ENCODE results near the gene ZNF425.

GRCh38 chr7:149077594-149077993 is 48.5 kb downstream of the ZNF425 start:
- TF ChIP-seq CTCF (conservative IDR thresholded peaks at IDR 0.05): no peak
- no peak for TF ChIP-seq ZFX (IDR thresholded peaks at IDR 0.05)
